Glutamatergic neuron (in vitro differentiated cells): ENCODE measurements around the gene CASP10. TPM values are rescaled to one million over a fixed set of nuclear protein-coding genes. Genes with fewer than 3 reads are reported as not detected.

Experiments used
- DNase-seq: peaks from one replicate; pipeline ENCODE4 v3.0.0; 2022
- H3K27ac Mint-ChIP-seq: one replicate; pipeline ENCODE4 v1.8.0; 2020; ENCODE audit warnings: mild to moderate bottlenecking, mixed read lengths, inconsistent platforms; ENCODE audit not compliant: unreplicated experiment
- H3K27me3 Mint-ChIP-seq: one replicate; pipeline ENCODE4 v1.8.0; 2020; ENCODE audit warnings: mild to moderate bottlenecking, moderate library complexity, mixed read lengths, inconsistent platforms; ENCODE audit not compliant: unreplicated experiment
- H3K36me3 Mint-ChIP-seq: one replicate; pipeline ENCODE4 v1.8.0; 2020; ENCODE audit warnings: mild to moderate bottlenecking, mixed read lengths, inconsistent platforms; ENCODE audit not compliant: unreplicated experiment
- H3K4me1 Mint-ChIP-seq: one replicate; pipeline ENCODE4 v1.8.0; 2020; ENCODE audit warnings: mild to moderate bottlenecking, low read depth, mixed read lengths, inconsistent platforms; ENCODE audit not compliant: unreplicated experiment
- H3K4me3 Mint-ChIP-seq: one replicate; pipeline ENCODE4 v1.8.0; 2020; ENCODE audit warnings: mild to moderate bottlenecking, mixed read lengths, inconsistent platforms; ENCODE audit not compliant: unreplicated experiment
- H3K9me3 Mint-ChIP-seq: one replicate; pipeline ENCODE4 v1.8.0; 2020; ENCODE audit warnings: mild to moderate bottlenecking, moderate library complexity, mixed read lengths, inconsistent platforms; ENCODE audit not compliant: unreplicated experiment
- total RNA-seq: library from RNA; stranded (reverse); fragmentation: NEBNext Ultra II Directional; extraction: Animal tissue kit (Norgen Biotek cat#: 25700); gene quantifications from one replicate; pipeline ENCODE4 v1.2.1, GENCODE V29; 2021; ENCODE audit not compliant: unreplicated experiment
- TF ChIP-seq, protein P1 (sequence below): fragments of 200-600 bp; sonication (generic); IDR thresholded peaks from one replicate; pipeline ENCODE4 v1.5.0; 2021; ENCODE audit not compliant: partially characterized antibody, unreplicated experiment

The CASP10 gene
- total RNA-seq, 1 donor from 2014 or later: not detected

DNA sequence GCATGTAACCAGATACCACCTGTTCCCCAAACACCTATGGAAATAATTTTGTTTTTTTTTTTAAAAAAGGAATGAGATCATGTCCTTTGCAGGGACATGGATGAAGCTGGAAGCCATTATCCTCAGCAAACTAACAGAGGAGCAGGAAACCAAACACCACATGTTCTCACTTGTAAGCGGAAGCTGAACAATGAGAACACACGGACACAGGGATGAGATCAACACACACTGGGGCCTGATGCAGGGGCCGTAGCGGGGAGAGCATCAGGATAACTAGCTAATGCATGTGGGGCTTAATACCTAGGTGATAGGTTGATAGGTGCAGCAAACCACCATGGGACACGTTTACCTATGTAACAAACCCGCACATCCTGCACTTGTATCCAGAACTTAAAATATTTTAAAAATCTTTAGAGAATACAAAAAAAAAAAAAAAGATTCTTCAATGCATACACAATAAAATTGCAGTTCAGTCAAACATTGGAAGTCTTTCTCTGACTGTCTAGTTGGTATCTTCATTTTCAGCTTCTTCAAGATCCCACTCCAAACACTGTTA lies 11.6 kb upstream of the CASP10 start:
- no peak for DNase-seq
- H3K4me1 Mint-ChIP-seq: no peaks in the 10 kb centered on the region

DNA sequence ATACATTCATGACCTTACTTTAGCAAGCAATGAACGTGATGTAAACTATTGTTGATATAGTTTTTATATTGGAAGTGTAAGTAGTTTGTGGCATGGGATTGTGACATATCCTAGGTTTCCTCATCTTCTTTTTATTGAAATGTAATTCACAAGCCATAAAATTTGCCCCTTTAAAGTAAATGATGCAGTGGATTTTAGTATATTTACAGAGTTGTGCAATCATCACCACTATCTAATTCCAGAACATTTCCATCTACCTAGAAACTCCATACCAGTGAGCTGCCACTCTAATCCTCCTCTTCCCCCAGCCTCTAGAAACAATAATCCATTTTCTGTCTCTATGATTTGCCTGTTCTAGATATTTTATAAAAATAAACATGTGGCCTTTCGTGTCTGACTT lies 10.7 kb upstream of the CASP10 start:
- Mint-ChIP-seq H3K9me3 (peaks cover 8% of the 10 kb centered on the region), H3K4me3 (no peak overlapping the region), H3K36me3 (peaks cover 4% of the 10 kb centered on the region), H3K27me3 (peaks cover 2% of the 10 kb centered on the region), H3K4me1 (no peaks in the 10 kb centered on the region), H3K27ac (no peak overlapping the region)
- DNase-seq: no peak
- TF ChIP-seq, protein P1, sequence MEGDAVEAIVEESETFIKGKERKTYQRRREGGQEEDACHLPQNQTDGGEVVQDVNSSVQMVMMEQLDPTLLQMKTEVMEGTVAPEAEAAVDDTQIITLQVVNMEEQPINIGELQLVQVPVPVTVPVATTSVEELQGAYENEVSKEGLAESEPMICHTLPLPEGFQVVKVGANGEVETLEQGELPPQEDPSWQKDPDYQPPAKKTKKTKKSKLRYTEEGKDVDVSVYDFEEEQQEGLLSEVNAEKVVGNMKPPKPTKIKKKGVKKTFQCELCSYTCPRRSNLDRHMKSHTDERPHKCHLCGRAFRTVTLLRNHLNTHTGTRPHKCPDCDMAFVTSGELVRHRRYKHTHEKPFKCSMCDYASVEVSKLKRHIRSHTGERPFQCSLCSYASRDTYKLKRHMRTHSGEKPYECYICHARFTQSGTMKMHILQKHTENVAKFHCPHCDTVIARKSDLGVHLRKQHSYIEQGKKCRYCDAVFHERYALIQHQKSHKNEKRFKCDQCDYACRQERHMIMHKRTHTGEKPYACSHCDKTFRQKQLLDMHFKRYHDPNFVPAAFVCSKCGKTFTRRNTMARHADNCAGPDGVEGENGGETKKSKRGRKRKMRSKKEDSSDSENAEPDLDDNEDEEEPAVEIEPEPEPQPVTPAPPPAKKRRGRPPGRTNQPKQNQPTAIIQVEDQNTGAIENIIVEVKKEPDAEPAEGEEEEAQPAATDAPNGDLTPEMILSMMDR: no peak

More for the DNA sequence above, 11.6 kb upstream of the CASP10 start:
- peaks cover 4% of the 10 kb centered on the region for H3K27me3 Mint-ChIP-seq
- TF ChIP-seq, protein P1: no peak
- H3K27ac Mint-ChIP-seq: no peak overlapping the region
- no peak overlapping the region for H3K4me3 Mint-ChIP-seq
- H3K9me3 Mint-ChIP-seq: peaks cover 8% of the 10 kb centered on the region
- peaks cover 9% of the 10 kb centered on the region for H3K36me3 Mint-ChIP-seq

DNA sequence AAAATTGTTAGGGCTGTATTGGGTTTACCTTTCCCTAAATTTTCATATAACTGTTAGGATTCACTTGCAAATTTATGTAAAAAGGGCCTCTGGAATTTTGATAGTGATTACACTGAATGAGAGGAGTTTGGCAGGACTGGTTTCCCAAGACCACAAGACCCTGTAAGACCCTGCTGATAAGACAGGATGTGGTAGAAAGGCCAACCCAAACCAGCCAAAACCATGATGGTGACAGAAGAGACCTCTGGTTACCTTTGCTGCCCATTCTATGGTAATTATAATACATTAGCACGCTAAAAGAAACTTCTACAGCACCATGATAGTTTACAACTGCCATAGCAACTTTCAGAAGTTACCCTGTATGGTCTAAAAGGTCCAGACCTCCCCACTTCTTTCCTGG lies 8.3 kb upstream of the CASP10 start:
- H3K27ac Mint-ChIP-seq: no peak overlapping the region
- no peaks in the 10 kb centered on the region for H3K36me3 Mint-ChIP-seq
- H3K9me3 Mint-ChIP-seq: peaks cover 2% of the 10 kb centered on the region
- no peaks in the 10 kb centered on the region for H3K4me1 Mint-ChIP-seq
- TF ChIP-seq, protein P1: no peak
- peaks cover 2% of the 10 kb centered on the region for H3K27me3 Mint-ChIP-seq
- no peak overlapping the region for H3K4me3 Mint-ChIP-seq
- DNase-seq: no peak

DNA sequence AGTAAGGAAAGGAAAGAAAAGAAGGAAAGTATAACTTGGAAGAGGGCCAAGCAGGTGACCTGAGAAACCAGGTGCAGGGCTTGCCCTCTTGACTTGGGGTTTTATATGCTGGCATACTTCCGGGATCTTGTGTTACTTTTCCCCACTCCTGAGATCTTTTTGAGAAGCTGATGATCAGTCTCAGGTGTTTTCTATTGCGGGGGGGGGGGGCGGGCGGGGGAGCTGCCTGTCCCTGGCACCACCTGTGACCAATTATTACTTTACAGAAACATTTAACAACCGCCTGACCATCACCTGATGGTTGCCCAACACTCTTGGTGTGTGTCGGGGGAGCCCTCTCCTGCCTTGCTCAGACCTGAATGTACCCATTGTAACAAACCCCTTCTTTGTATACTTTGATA lies 6.9 kb upstream of the CASP10 start:
- Mint-ChIP-seq H3K9me3 (peaks cover 3% of the 10 kb centered on the region), H3K4me3 (no peak overlapping the region), H3K36me3 (no peaks in the 10 kb centered on the region), H3K4me1 (no peaks in the 10 kb centered on the region), H3K27me3 (peaks cover 2% of the 10 kb centered on the region), H3K27ac (no peak overlapping the region)
- no peak for DNase-seq
- TF ChIP-seq, protein P1: no peak

DNA sequence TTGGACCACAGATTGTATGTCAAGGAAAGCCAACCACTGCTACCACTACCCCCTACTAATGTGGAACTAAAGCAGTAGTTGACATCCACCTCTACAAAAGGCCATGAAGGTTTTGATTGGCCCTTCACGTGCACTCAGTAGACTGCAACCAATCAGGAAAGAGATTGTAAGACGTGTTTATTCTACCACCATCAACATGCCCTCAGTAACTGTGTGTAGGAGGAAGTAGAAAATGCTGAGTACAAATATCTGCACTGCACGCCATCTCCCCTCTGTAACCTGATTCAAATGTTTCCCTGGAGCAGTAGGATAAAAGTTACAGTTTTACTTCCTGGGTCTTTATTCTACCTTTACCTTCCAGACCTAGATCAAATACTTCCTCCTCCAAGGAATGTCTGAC lies 2.9 kb upstream of the CASP10 start:
- TF ChIP-seq, protein P1: no peak
- Mint-ChIP-seq H3K27me3 (no peaks in the 10 kb centered on the region), H3K36me3 (no peaks in the 10 kb centered on the region), H3K4me3 (no peak overlapping the region), H3K27ac (no peak overlapping the region), H3K9me3 (peaks cover 5% of the 10 kb centered on the region), H3K4me1 (no peaks in the 10 kb centered on the region)
- DNase-seq: no peak
